D721Med (cell line): Measurements from ENCODE around the gene ARMH2.

Experiments used
- DNase-seq: peaks from one replicate; pipeline ENCODE4 v3.0.0; 2011; ENCODE audit warnings: low spot score; ENCODE audit not compliant: insufficient read length
- FAIRE-seq: peaks from 2 replicates; lab custom pipeline; 2011; peaks lifted over from hg19 to GRCh38; lab: Jason Lieb, UNC
- CTCF ChIP-seq: IDR thresholded peaks from 2 replicates; pipeline ENCODE4 v1.5.1; 2012; ENCODE audit warnings: mild to moderate bottlenecking, control low read depth; ENCODE audit not compliant: insufficient read depth; ENCODE audit errors: missing control alignments

The ARMH2 gene

GRCh38 chr6:24778878-24779277, 19.8 kb downstream of the ARMH2 start:
- TF ChIP-seq CTCF: no peak
- FAIRE-seq (no peak), DNase-seq (no peak)

GRCh38 chr6:24778121-24778520, 20.6 kb downstream of the ARMH2 start:
- no peak for FAIRE-seq
- DNase-seq: no peak

GRCh38 chr6:24777227-24777626, 21.5 kb downstream of the ARMH2 start:
- TF ChIP-seq CTCF: no peak
- no peak for DNase-seq
- no peak for FAIRE-seq

More at GRCh38 chr6:24778121-24778520, 20.6 kb downstream of the ARMH2 start:
- TF ChIP-seq CTCF: no peak

- no peak for FAIRE-seq
- DNase-seq: no peak
These were observed 23.1 kb downstream of the ARMH2 start for GRCh38 chr6:24775520-24776058.

GRCh38 chr6:24774696-24775519, 23.8 kb downstream of the ARMH2 start, which contains the start of gene GMNN:
TSS of gene GMNN (plus strand) at chr6:24774937. CDS start at chr6:24777247, 2,310 bp downstream.
- no peak for TF ChIP-seq CTCF
- no peak for FAIRE-seq
- peak; percentile 64 for DNase-seq

More at GRCh38 chr6:24775520-24776058, 23.1 kb downstream of the ARMH2 start:
- TF ChIP-seq CTCF: no peak

GRCh38 chr6:24768361-24768760, 30.4 kb downstream of the ARMH2 start:
- no peak for TF ChIP-seq CTCF
- DNase-seq: no peak
- no peak for FAIRE-seq
